ENCODE data around the gene CHST10.
"Not testable (repeated sequence)": the region's sequence is repeated elsewhere in the genome, so short reads cannot be mapped to it uniquely, and the experiment has no call there.

The CHST10 gene

GRCh38 chr2:100358554-100358953 is 58.9 kb downstream of the CHST10 start:
- H3K9me3 ChIP-seq (ENCODE audit: control insufficient read depth, insufficient read depth, low read depth, low read length), result no peaks in the 10 kb centered on the region
- no peak overlapping the region for H3K4me3 ChIP-seq (ENCODE audit: low read depth, low read length)
- no peaks in the 10 kb centered on the region for H3K36me3 ChIP-seq (ENCODE audit: control insufficient read depth in 2 of 2, insufficient read depth in 1 of 2, low read length in 2 of 2)
- TF ChIP-seq ZNF692 (tag by site-specific recombination; IDR thresholded peaks at IDR 0.05) (no peak), ZNF658 (tag by site-specific recombination; IDR thresholded peaks at IDR 0.05) (no peak)
- H3K27ac ChIP-seq (ENCODE audit: extremely low read depth, low read depth, low read length), result no peak overlapping the region
- POLR2A ChIA-PET, result no interaction called here
- no peaks in the 10 kb centered on the region for H3K4me1 ChIP-seq (ENCODE audit: control insufficient read depth, insufficient read depth, low read length)
- CTCF ChIA-PET, result interaction anchor here (1.7 kb wide), 1 partner anchor 22 kb away, joined by 5 read pairs; no protein-coding TSS in a partner anchor

- CTCF ChIA-PET, result no interaction called here
- POLR2A ChIA-PET, result no interaction called here
- Histone ChIP-seq H3K4me3 (ENCODE audit: low read depth, low read length) (no peak overlapping the region), H3K27ac (ENCODE audit: extremely low read depth, low read depth, low read length) (no peak overlapping the region), H3K9me3 (ENCODE audit: control insufficient read depth, insufficient read depth, low read depth, low read length) (no peaks in the 10 kb centered on the region), H3K4me1 (ENCODE audit: control insufficient read depth, insufficient read depth, low read length) (no peaks in the 10 kb centered on the region), H3K36me3 (ENCODE audit: control insufficient read depth in 2 of 2, insufficient read depth in 1 of 2, low read length in 2 of 2) (no peaks in the 10 kb centered on the region)
- TF ChIP-seq ZNF121 (tag by site-specific recombination; IDR thresholded peaks at IDR 0.05), result no peak
- no peak for TF ChIP-seq TRIM28 (IDR thresholded peaks at IDR 0.05; ENCODE audit: borderline replicate concordance, low read length)
- no peak for TF ChIP-seq TCF7L2 (IDR thresholded peaks at IDR 0.05; ENCODE audit: borderline replicate concordance, low read depth, low read length)
- TF ChIP-seq, protein P1, sequence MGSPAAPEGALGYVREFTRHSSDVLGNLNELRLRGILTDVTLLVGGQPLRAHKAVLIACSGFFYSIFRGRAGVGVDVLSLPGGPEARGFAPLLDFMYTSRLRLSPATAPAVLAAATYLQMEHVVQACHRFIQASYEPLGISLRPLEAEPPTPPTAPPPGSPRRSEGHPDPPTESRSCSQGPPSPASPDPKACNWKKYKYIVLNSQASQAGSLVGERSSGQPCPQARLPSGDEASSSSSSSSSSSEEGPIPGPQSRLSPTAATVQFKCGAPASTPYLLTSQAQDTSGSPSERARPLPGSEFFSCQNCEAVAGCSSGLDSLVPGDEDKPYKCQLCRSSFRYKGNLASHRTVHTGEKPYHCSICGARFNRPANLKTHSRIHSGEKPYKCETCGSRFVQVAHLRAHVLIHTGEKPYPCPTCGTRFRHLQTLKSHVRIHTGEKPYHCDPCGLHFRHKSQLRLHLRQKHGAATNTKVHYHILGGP (tag by site-specific recombination; IDR thresholded peaks at IDR 0.05), result no peak
- TF ChIP-seq ZNF785 (tag by site-specific recombination; IDR thresholded peaks at IDR 0.05), result no peak
- TF ChIP-seq GLIS1 (tag by site-specific recombination; IDR thresholded peaks at IDR 0.05), result no peak
- no peak for TF ChIP-seq ZNF416 (tag by site-specific recombination; IDR thresholded peaks at IDR 0.05)
- TF ChIP-seq ZNF174 (tag by site-specific recombination; IDR thresholded peaks at IDR 0.05), result no peak
- TF ChIP-seq, protein P2, sequence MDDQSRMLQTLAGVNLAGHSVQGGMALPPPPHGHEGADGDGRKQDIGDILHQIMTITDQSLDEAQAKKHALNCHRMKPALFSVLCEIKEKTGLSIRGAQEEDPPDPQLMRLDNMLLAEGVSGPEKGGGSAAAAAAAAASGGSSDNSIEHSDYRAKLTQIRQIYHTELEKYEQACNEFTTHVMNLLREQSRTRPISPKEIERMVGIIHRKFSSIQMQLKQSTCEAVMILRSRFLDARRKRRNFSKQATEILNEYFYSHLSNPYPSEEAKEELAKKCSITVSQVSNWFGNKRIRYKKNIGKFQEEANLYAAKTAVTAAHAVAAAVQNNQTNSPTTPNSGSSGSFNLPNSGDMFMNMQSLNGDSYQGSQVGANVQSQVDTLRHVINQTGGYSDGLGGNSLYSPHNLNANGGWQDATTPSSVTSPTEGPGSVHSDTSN (CRISPR knock-in tag; IDR thresholded peaks at IDR 0.05), result no peak
- no peak for TF ChIP-seq ZNF621 (tag by site-specific recombination; IDR thresholded peaks at IDR 0.05)
- no peak for TF ChIP-seq BCL11A (tag by site-specific recombination; IDR thresholded peaks at IDR 0.05; ENCODE audit: low read depth)
- TF ChIP-seq, protein P3, sequence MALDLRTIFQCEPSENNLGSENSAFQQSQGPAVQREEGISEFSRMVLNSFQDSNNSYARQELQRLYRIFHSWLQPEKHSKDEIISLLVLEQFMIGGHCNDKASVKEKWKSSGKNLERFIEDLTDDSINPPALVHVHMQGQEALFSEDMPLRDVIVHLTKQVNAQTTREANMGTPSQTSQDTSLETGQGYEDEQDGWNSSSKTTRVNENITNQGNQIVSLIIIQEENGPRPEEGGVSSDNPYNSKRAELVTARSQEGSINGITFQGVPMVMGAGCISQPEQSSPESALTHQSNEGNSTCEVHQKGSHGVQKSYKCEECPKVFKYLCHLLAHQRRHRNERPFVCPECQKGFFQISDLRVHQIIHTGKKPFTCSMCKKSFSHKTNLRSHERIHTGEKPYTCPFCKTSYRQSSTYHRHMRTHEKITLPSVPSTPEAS (tag by site-specific recombination; IDR thresholded peaks at IDR 0.05), result no peak
- no peak for TF ChIP-seq MYNN (tag by site-specific recombination; IDR thresholded peaks at IDR 0.05; ENCODE audit: borderline replicate concordance)
- no peak for TF ChIP-seq ZNF473 (tag by site-specific recombination; IDR thresholded peaks at IDR 0.05)
- no peak for TF ChIP-seq ZNF175 (tag by site-specific recombination; IDR thresholded peaks at IDR 0.05)
These were observed 64.9 kb downstream of the CHST10 start for GRCh38 chr2:100352521-100352920.

DNA sequence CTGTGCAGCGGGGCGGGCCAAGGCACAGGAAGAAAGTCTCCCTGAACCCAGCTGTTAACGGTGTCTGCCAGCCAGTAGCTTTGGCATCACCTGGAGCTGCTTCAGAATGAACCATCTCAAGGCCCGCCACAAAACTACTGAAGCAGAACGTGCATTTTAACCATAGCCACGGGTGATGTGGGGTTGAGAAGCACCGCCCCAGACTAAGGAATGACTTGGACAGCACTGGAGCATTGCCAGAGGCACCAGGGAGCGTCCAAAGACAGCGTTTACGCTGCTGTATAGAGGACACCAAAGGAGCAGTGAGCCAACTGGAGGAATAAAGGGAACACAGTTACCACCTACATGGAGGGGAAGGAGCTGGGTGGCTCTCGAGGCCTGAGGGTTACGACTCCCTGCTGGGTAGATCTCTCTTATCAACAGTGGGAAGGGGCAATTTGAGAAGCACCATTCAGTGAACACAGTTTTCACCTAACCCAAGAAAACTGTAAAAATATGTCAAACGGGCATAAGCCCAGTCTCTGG is 66.7 kb downstream of the CHST10 start:
- Histone ChIP-seq H3K4me3 (ENCODE audit: low read depth, low read length) (no peak overlapping the region), H3K27ac (ENCODE audit: extremely low read depth, low read depth, low read length) (no peak overlapping the region), H3K4me1 (ENCODE audit: control insufficient read depth, insufficient read depth, low read length) (no peaks in the 10 kb centered on the region), H3K36me3 (ENCODE audit: control insufficient read depth in 2 of 2, insufficient read depth in 1 of 2, low read length in 2 of 2) (no peaks in the 10 kb centered on the region), H3K9me3 (ENCODE audit: control insufficient read depth, insufficient read depth, low read depth, low read length) (no peaks in the 10 kb centered on the region)
- no peak for TF ChIP-seq ZNF560 (tag by site-specific recombination; IDR thresholded peaks at IDR 0.05; ENCODE audit: borderline replicate concordance)
- no peak for TF ChIP-seq OSR2 (tag by site-specific recombination; IDR thresholded peaks at IDR 0.05)
- TF ChIP-seq ZNF777 (tag by site-specific recombination; IDR thresholded peaks at IDR 0.05; ENCODE audit: borderline replicate concordance), result no peak
- no peak for TF ChIP-seq ZNF416 (tag by site-specific recombination; IDR thresholded peaks at IDR 0.05)
- TF ChIP-seq ZNF585B (tag by site-specific recombination; IDR thresholded peaks at IDR 0.05), result no peak
- TF ChIP-seq ZSCAN23 (tag by site-specific recombination; IDR thresholded peaks at IDR 0.05), result no peak
- TF ChIP-seq ZNF48 (tag by site-specific recombination; IDR thresholded peaks at IDR 0.05), result no peak
- no peak for TF ChIP-seq YY1 (tag by site-specific recombination; IDR thresholded peaks at IDR 0.05)
- peak; percentile 50; the same call in 1 of the 2 replicates for TF ChIP-seq ZIC2 (tag by site-specific recombination; IDR thresholded peaks at IDR 0.05)
- POLR2A ChIA-PET, result interaction anchor here (0.8 kb wide), 1 partner anchor 89 kb away, joined by 3 read pairs; no protein-coding TSS in a partner anchor
- CTCF ChIA-PET, result interaction anchor here (0.6 to 2.0 kb wide), 2 partner anchors 30 to 786 kb away, joined by 3 to 8 read pairs; no protein-coding TSS in a partner anchor

DNA sequence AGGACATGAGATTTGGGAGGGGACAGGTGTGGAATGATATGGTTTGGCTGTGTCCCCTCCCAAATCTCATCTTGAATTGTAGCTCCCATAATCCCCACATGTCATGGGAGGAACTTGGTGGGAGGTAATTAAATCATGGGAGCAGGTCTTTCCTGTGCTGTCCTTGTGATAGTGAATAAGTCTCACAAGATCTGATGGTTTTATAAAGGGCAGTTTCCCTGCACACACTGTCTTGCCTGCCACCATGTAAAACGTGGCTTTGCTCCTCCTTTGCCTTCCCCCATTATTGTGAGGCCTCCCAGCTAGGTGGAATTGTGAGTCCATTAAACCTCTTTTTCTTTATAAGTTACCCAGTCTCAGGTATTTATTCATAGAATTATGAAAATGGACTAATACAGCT is 72.3 kb downstream of the CHST10 start:
- H3K36me3 ChIP-seq (ENCODE audit: control insufficient read depth in 2 of 2, insufficient read depth in 1 of 2, low read length in 2 of 2); H3K9me3 ChIP-seq (ENCODE audit: control insufficient read depth, insufficient read depth, low read depth, low read length); H3K4me1 ChIP-seq (ENCODE audit: control insufficient read depth, insufficient read depth, low read length); H3K4me3 ChIP-seq (ENCODE audit: low read depth, low read length); POLR2A ChIA-PET; H3K27ac ChIP-seq (ENCODE audit: extremely low read depth, low read depth, low read length); CTCF ChIA-PET: not testable (repeated sequence)
